ENCODE results near the gene XRCC5. TPM values are rescaled to one million over a fixed set of nuclear protein-coding genes. Genes with fewer than 3 reads are reported as not detected.

XRCC5 gene
- total and polyA plus RNA-seq, 2 of the 8 experiments (the other 6 are each of a cell fraction or from before 2014, with no cell fraction given): 308 to 644 TPM

GRCh38 chr2:216211614-216212145 lies 102.5 kb downstream of the XRCC5 start:
- Histone ChIP-seq H4K20me1 (replicated peaks in 1 of 2; ENCODE audit: control insufficient read depth in 1 of 2, insufficient read depth in 2 of 2, low read length in 2 of 2) (peaks cover 0 to 5% of the 10 kb centered on the region in 2 experiments), H3K23me2 (ENCODE audit: low read depth, low read length) (no peaks in the 10 kb centered on the region), H4K91ac (replicated peaks; ENCODE audit: insufficient read length, low read length) (no peak overlapping the region), H2BK5ac (ENCODE audit: low read depth, low read length) (no peak overlapping the region), H3K56ac (replicated peaks; ENCODE audit: insufficient read length, low read depth, low read length) (no peak overlapping the region), H3K79me1 (ENCODE audit: low read depth, low read length) (no peaks in the 10 kb centered on the region), H4K5ac (ENCODE audit: insufficient read length, low read depth, low read length) (no peak overlapping the region), H3K14ac (ENCODE audit: insufficient read length) (no peak overlapping the region), H3K4me1 (replicated peaks in 1 of 4; ENCODE audit: control insufficient read depth in 3 of 4, insufficient read depth in 4 of 4, low read length in 3 of 4) (no peaks in the 10 kb centered on the region; a peak in 1 of 7 replicates), H2BK120ac (replicated peaks; ENCODE audit: low read depth, low read length) (no peak overlapping the region), H3K23ac (ENCODE audit: insufficient read length) (no peak overlapping the region), H2BK12ac (ENCODE audit: low read depth, low read length) (no peak overlapping the region), H2AFZ (ENCODE audit: low read length) (no peak overlapping the region), H3K18ac (ENCODE audit: extremely low read depth, low read length) (no peak overlapping the region), H4K8ac (ENCODE audit: extremely low read depth, insufficient read depth, low read length) (no peak overlapping the region), H3K27me3 (replicated peaks in 1 of 4; ENCODE audit: control insufficient read depth in 3 of 4, extremely low read depth in 1 of 4, insufficient read depth in 3 of 4, low read length in 3 of 4) (no peaks in the 10 kb centered on the region), H3K27ac (ENCODE audit: low read depth, low read length) (no peak overlapping the region), H3K4me3 (ENCODE audit: extremely low read depth in 1 of 4, insufficient read depth in 2 of 4, low read depth in 3 of 4, low read length in 4 of 4) (no peak overlapping the region), H2AK5ac (ENCODE audit: low read depth, low read length) (no peak overlapping the region), H2BK20ac (ENCODE audit: low read length) (no peak overlapping the region), H3K4ac (replicated peaks; ENCODE audit: insufficient read length, low read depth, low read length) (no peak overlapping the region), H3K4me2 (ENCODE audit: insufficient read depth in 1 of 2, low read depth in 2 of 2, low read length in 2 of 2) (no peak overlapping the region), H3K9me3 (ENCODE audit: insufficient read depth in 2 of 2, low read depth in 1 of 2, low read length in 1 of 2) (no peaks in the 10 kb centered on the region), H3K79me2 (ENCODE audit: control insufficient read depth in 1 of 2, insufficient read depth in 2 of 2, low read length in 2 of 2) (no peaks in the 10 kb centered on the region), H2BK15ac (ENCODE audit: low read length) (no peak overlapping the region), H3K9ac (replicated peaks in 1 of 4; ENCODE audit: extremely low read depth in 1 of 4, low read depth in 3 of 4, low read length in 3 of 4) (no peak overlapping the region), H3K36me3 (ENCODE audit: control insufficient read depth in 2 of 4, insufficient read depth in 4 of 4, low read length in 3 of 4) (peaks cover 3 to 25% (median 8%) of the 10 kb centered on the region in 4 experiments; a peak in 6 of 8 replicates)
- no peak for TF ChIP-seq HDAC6 (IDR thresholded peaks at IDR 0.05; ENCODE audit: low read depth, low read length)
- no peak for TF ChIP-seq CTBP2 (IDR thresholded peaks at IDR 0.05; ENCODE audit: borderline replicate concordance, insufficient read depth, insufficient read length, low read length)
- no peak for TF ChIP-seq TAF1 (IDR thresholded peaks at IDR 0.05; ENCODE audit: low read depth, low read length)
- no peak for TF ChIP-seq POU5F1 (IDR thresholded peaks at IDR 0.05; ENCODE audit: low read depth, low read length)
- TF ChIP-seq EGR1 (IDR thresholded peaks at IDR 0.05; ENCODE audit: borderline replicate concordance, low read depth, low read length): no peak
- no peak for TF ChIP-seq ATF2 (IDR thresholded peaks at IDR 0.05; ENCODE audit: low read length)
- TF ChIP-seq POLR2A (IDR thresholded peaks at IDR 0.05; ENCODE audit: control extremely low read depth in 1 of 2, low read depth in 2 of 2, low read length in 2 of 2): no peak
- no peak for TF ChIP-seq ASH2L (IDR thresholded peaks at IDR 0.05; ENCODE audit: low read length)
- no peak for TF ChIP-seq JUND (IDR thresholded peaks at IDR 0.05; ENCODE audit: low read length)
- CTCF ChIA-PET (ENCODE audit: partially characterized antibody): interaction anchor here (1.0 kb wide), 1 partner anchor 189 kb away, joined by 3 read pairs; no protein-coding TSS in a partner anchor
- DNase-seq (ENCODE audit: low read depth in 1 of 2, low spot score in 2 of 2): no peak
- FAIRE-seq: no peak
- WGBS, 2 experiments (ENCODE audit: extremely low coverage in 1 of 2, insufficient coverage in 1 of 2, insufficient read length in 1 of 2, insufficient replicate concordance in 2 of 2, low coverage in 1 of 2, low lambda C conversion rate in 2 of 2, missing lambda C conversion rate in 1 of 2): 90% methylated on average over 2 of the region's 2 CpGs; no CpG with 5 or more reads in 1 of the 2 experiments
- POLR2A ChIA-PET (ENCODE audit: partially characterized antibody): interaction anchor here (0.7 to 2.5 kb wide), 6 partner anchors 11 to 290 kb away, joined by 3 to 7 read pairs (median 4); no protein-coding TSS in a partner anchor

All from H1 (cell line).